Measurements from ENCODE around the gene BCDIN3D. TPM values are rescaled to one million over a fixed set of nuclear protein-coding genes. Genes with fewer than 3 reads are reported as not detected.

The BCDIN3D gene
- total RNA-seq, 4 donors from 2014 or later = 3.7 to 5.9 (median 4.5) TPM

DNA sequence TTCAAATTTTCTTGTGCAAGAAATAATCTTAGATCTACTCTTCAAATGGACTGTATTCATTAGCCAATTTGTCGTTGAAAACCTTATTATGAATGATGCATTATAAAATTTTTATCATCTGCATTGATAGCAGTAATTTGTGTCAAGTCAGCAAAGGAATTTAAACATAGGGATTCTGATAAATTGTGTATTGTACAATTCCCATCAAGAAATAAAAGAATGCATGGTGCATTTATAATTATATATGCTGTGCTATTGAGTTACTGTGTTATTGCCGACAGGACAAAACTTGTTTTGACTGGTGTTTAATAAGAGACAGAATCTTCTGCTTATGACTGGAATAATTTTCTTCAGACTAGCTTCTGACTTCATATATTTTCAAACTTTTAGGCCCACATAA, 3.1 kb upstream of the BCDIN3D start:
- no peak for DNase-seq (ENCODE audit: low spot score in 2 of 2)
- Histone ChIP-seq H3K4me3 (no peak overlapping the region), H3K27ac (no peak overlapping the region), H3K27me3 (peaks cover 26% of the 10 kb centered on the region), H3K9me3 (no peaks in the 10 kb centered on the region), H3K36me3 (no peaks in the 10 kb centered on the region), H3K4me1 (peaks cover 20% of the 10 kb centered on the region)
- TF ChIP-seq POLR2A (IDR thresholded peaks at IDR 0.05) (no peak), POLR2AphosphoS5 (IDR thresholded peaks at IDR 0.05) (no peak), EP300 (IDR thresholded peaks at IDR 0.05) (no peak)
- TF ChIP-seq, protein P1, sequence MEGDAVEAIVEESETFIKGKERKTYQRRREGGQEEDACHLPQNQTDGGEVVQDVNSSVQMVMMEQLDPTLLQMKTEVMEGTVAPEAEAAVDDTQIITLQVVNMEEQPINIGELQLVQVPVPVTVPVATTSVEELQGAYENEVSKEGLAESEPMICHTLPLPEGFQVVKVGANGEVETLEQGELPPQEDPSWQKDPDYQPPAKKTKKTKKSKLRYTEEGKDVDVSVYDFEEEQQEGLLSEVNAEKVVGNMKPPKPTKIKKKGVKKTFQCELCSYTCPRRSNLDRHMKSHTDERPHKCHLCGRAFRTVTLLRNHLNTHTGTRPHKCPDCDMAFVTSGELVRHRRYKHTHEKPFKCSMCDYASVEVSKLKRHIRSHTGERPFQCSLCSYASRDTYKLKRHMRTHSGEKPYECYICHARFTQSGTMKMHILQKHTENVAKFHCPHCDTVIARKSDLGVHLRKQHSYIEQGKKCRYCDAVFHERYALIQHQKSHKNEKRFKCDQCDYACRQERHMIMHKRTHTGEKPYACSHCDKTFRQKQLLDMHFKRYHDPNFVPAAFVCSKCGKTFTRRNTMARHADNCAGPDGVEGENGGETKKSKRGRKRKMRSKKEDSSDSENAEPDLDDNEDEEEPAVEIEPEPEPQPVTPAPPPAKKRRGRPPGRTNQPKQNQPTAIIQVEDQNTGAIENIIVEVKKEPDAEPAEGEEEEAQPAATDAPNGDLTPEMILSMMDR (IDR thresholded peaks at IDR 0.05) = no peak
- 53% methylated on average over 2 of the region's 2 CpGs for WGBS

DNA sequence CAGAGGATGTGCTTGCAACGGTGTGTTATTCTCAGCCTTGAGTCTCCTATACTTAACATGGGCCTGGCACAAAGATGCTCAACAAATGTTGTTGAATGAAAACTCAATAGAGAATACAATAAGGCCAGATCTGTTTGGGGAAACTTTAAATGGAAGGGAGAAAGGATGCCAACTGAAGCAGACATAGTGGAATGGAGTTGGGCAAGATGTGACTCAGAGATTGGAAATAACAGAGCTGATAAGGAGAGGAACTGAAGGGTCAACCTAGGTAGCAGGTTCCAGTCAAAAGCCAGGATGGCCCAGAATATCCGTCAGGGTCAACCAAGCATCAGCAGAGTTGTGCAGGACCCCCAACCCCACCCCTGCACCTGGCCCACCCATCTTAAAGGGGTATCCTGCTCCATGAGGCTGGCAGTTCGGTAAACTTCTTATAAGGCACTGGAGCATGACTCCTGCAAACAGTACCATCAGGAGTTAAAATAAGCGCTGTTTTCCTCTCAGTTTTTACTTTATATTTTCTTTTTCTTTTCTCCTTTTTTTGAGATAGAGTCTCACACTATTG, 1.1 kb upstream of the BCDIN3D start:
- 87% methylated on average over 4 of the region's 4 CpGs for WGBS
- Histone ChIP-seq H3K4me3 (no peak overlapping the region), H3K4me1 (peaks cover 20% of the 10 kb centered on the region), H3K36me3 (no peaks in the 10 kb centered on the region), H3K27me3 (peaks cover 11% of the 10 kb centered on the region), H3K27ac (no peak overlapping the region), H3K9me3 (no peaks in the 10 kb centered on the region)
- no peak for DNase-seq (ENCODE audit: low spot score in 2 of 2)
- TF ChIP-seq EP300 (IDR thresholded peaks at IDR 0.05) (no peak), POLR2AphosphoS5 (IDR thresholded peaks at IDR 0.05) (no peak), POLR2A (IDR thresholded peaks at IDR 0.05) (no peak)
- TF ChIP-seq, protein P1 (IDR thresholded peaks at IDR 0.05) = no peak

DNA sequence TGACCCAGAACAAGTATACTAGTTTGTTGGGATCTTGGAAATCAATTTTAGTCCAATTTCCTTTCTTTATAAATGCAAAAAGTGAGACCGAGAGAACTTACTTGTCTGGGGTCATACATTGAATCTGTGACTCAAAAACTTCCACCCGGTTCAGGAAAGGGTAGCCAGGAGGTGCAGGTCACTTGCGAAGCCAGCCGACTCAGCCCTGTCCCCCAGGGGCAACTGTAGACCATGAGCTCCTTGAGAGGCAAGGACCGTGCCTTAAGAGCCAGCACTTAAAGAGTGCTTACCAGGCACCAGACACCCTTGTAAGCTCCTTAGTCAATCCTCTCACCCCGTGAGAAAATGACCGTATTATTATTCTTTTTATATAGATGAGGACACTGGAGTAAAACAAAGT, 505 bp upstream of the BCDIN3D start:
- no peak for DNase-seq (ENCODE audit: low spot score in 2 of 2)
- no peaks in the 10 kb centered on the region for H3K9me3 ChIP-seq
- peaks cover 20% of the 10 kb centered on the region for H3K4me1 ChIP-seq
- peak overlapping the region; percentile 65 for H3K4me3 ChIP-seq
- peak overlapping the region; percentile 93 for H3K27ac ChIP-seq
- WGBS = 77% methylated on average over 7 of the region's 7 CpGs
- H3K27me3 ChIP-seq = peaks cover 6% of the 10 kb centered on the region
- TF ChIP-seq POLR2A (IDR thresholded peaks at IDR 0.05) = no peak
- no peak for TF ChIP-seq EP300 (IDR thresholded peaks at IDR 0.05)
- no peak for TF ChIP-seq POLR2AphosphoS5 (IDR thresholded peaks at IDR 0.05)
- TF ChIP-seq, protein P1 (IDR thresholded peaks at IDR 0.05) = no peak
- H3K36me3 ChIP-seq = no peaks in the 10 kb centered on the region

- Histone ChIP-seq H3K27me3 (no peaks in the 10 kb centered on the region), H3K4me3 (no peak overlapping the region), H3K9me3 (no peaks in the 10 kb centered on the region), H3K4me1 (peaks cover 20% of the 10 kb centered on the region), H3K27ac (no peak overlapping the region), H3K36me3 (no peaks in the 10 kb centered on the region)
- TF ChIP-seq, protein P1 (IDR thresholded peaks at IDR 0.05) = peak; percentile 45 to 70
- TF ChIP-seq POLR2AphosphoS5 (IDR thresholded peaks at IDR 0.05) (no peak), EP300 (IDR thresholded peaks at IDR 0.05) (no peak), POLR2A (IDR thresholded peaks at IDR 0.05) (no peak)
- 43% methylated on average over 3 of the region's 3 CpGs for WGBS
- no peak for DNase-seq (ENCODE audit: low spot score in 2 of 2)
Measured at GRCh38 chr12:49838973-49839633, 3.8 kb downstream of the BCDIN3D start.

- H3K27ac ChIP-seq = no peak overlapping the region
- no peaks in the 10 kb centered on the region for H3K9me3 ChIP-seq
- no peaks in the 10 kb centered on the region for H3K36me3 ChIP-seq
- DNase-seq (ENCODE audit: low spot score in 2 of 2) = no peak
- peaks cover 7% of the 10 kb centered on the region for H3K4me1 ChIP-seq
- H3K4me3 ChIP-seq = no peak overlapping the region
- WGBS = 61% methylated on average over 5 of the region's 5 CpGs
- TF ChIP-seq, protein P1 (IDR thresholded peaks at IDR 0.05) = no peak
- TF ChIP-seq POLR2A (IDR thresholded peaks at IDR 0.05) = no peak
- TF ChIP-seq EP300 (IDR thresholded peaks at IDR 0.05) = no peak
- no peak for TF ChIP-seq POLR2AphosphoS5 (IDR thresholded peaks at IDR 0.05)
- H3K27me3 ChIP-seq = no peaks in the 10 kb centered on the region
Measured at GRCh38 chr12:49832836-49833421, 10.0 kb downstream of the BCDIN3D start.

All from suprapubic skin (tissue), 4 donors.